DMS 273 (cell line): Measurements from ENCODE around the gene NOS1AP.

Experiments used
- DNase-seq: peaks from one replicate; lab custom pipeline; 2025; ENCODE audit not compliant: unreplicated experiment; lab: John Stamatoyannopoulos, UW

Gene NOS1AP

GRCh38 chr1:162214202-162214601 lies 144.7 kb downstream of the NOS1AP start:
- peak; percentile 13 for DNase-seq

GRCh38 chr1:162215902-162216301 lies 146.4 kb downstream of the NOS1AP start:
- DNase-seq, result peak; percentile 83

- DNase-seq, result no peak
Measured at GRCh38 chr1:162216604-162217003, 147.1 kb downstream of the NOS1AP start.

GRCh38 chr1:162217706-162218105 lies 148.2 kb downstream of the NOS1AP start:
- peak; percentile 86 for DNase-seq

GRCh38 chr1:162218546-162218945 lies 149.1 kb downstream of the NOS1AP start:
- DNase-seq, result peak; percentile 41

GRCh38 chr1:162218975-162219374 lies 149.5 kb downstream of the NOS1AP start:
- peak; percentile 60 for DNase-seq

- DNase-seq, result peak; percentile 81
Measured at GRCh38 chr1:162219461-162219860, 150.0 kb downstream of the NOS1AP start.

GRCh38 chr1:162220009-162220539 lies 150.6 kb downstream of the NOS1AP start:
- no peak for DNase-seq

GRCh38 chr1:162222014-162222413 lies 152.5 kb downstream of the NOS1AP start:
- peak; percentile 43 for DNase-seq

GRCh38 chr1:162222730-162223129 lies 153.2 kb downstream of the NOS1AP start:
- DNase-seq, result no peak

- DNase-seq, result no peak
Measured at GRCh38 chr1:162223488-162223887, 154.0 kb downstream of the NOS1AP start.

- no peak for DNase-seq
Measured at GRCh38 chr1:162224267-162224666, 154.8 kb downstream of the NOS1AP start.

GRCh38 chr1:162228586-162228985 lies 159.1 kb downstream of the NOS1AP start:
- no peak for DNase-seq

GRCh38 chr1:162229549-162229948 lies 160.1 kb downstream of the NOS1AP start:
- no peak for DNase-seq

- peak; percentile 61 for DNase-seq
Measured at GRCh38 chr1:162230096-162230495, 160.6 kb downstream of the NOS1AP start.

- no peak for DNase-seq
Measured at GRCh38 chr1:162230517-162230916, 161.0 kb downstream of the NOS1AP start.

- DNase-seq, result no peak
Measured at GRCh38 chr1:162232034-162232711, 162.7 kb downstream of the NOS1AP start.

- no peak for DNase-seq
Measured at GRCh38 chr1:162233066-162233465, 163.6 kb downstream of the NOS1AP start.

- no peak for DNase-seq
Measured at GRCh38 chr1:162233937-162234336, 164.4 kb downstream of the NOS1AP start.

GRCh38 chr1:162234571-162234970 lies 165.1 kb downstream of the NOS1AP start:
- no peak for DNase-seq

- no peak for DNase-seq
Measured at GRCh38 chr1:162235241-162235800, 165.8 kb downstream of the NOS1AP start.

GRCh38 chr1:162236201-162236600 lies 166.7 kb downstream of the NOS1AP start:
- DNase-seq, result no peak

GRCh38 chr1:162236618-162237017 lies 167.1 kb downstream of the NOS1AP start:
- DNase-seq, result no peak
